ENCODE measurements around the gene FGFBP3.

DNA sequence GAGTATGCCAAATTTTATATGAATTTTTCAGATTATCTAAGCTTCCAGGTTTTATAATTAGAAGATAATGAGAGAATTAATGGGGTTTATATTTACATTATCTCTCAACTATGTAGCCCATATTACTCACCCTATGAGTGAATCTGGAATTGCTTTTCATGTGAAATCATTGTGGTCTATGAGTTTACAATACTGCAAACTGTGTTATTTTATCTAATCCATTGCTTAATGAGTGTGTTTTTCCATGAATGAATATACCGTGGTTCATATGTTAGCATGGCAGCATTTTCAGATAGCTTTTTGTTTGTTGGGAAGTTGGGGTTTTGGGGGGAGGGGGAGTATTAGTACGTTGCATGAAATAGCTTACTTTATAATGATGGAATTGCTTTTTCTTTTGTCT lies 44.5 kb downstream of the FGFBP3 start:
- TF ChIP-seq POLR2AphosphoS5 (IDR thresholded peaks at IDR 0.05) (no peak), CTCF (IDR thresholded peaks at IDR 0.05) (no peak)
